GM12878 (cell line): ENCODE measurements around the gene FAM131B. TPM values are rescaled to one million over a fixed set of nuclear protein-coding genes. Genes with fewer than 3 reads are reported as not detected.

Experiments
- ATAC-seq: fragments of 200-7000 bp; cut with Tn5 transposase; 3 replicates; pipeline ENCODE4 v1.9.1; 2020; ENCODE audit warnings: mild to moderate bottlenecking, moderate library complexity
- BruUV-seq: library from RNA; stranded (reverse); fragments of 400-500 nt; replicated peaks from 2 replicates; lab custom pipeline; 2021; lab: Mats Ljungman, UMichigan
- CTCF ChIA-PET: fragments of 300-600 bp; sonication (Branson Sonifier 250); formaldehyde crosslinking; extraction: SDS; loops from one replicate; lab custom pipeline; 2021; ENCODE audit warnings: inconsistent platforms; lab: Yijun Ruan, JAX
- POLR2A ChIA-PET: fragments of 350-600 bp; formaldehyde crosslinking; extraction: SDS; loops from one replicate; lab custom pipeline; 2021; ENCODE audit warnings: inconsistent platforms; lab: Charles Lee
- RAD21 ChIA-PET: fragments of 300-600 bp; sonication (Branson Sonifier 250); formaldehyde crosslinking; loops from one replicate; lab custom pipeline; 2023; ENCODE audit warnings: antibody characterized with exemption; ENCODE audit not compliant: unreplicated experiment; lab: Charles Lee
- SMC1A ChIA-PET: fragments of 300-600 bp; sonication (Branson Sonifier 250); formaldehyde crosslinking; loops from one replicate; lab custom pipeline; 2023; ENCODE audit not compliant: unreplicated experiment, uncharacterized antibody; lab: Charles Lee
- DNase-seq: peaks from one replicate; pipeline ENCODE4 v3.0.0-alpha.2; 2011; ENCODE audit warnings: low read depth, low spot score
- FAIRE-seq: peaks from 3 replicates; lab custom pipeline; 2011; peaks lifted over from hg19 to GRCh38; lab: Jason Lieb, UNC
- H2AFZ ChIP-seq: 2 replicates; pipeline ENCODE4 v1.6.0; 2011; ENCODE audit warnings: low read depth, low read length, control low read depth; ENCODE audit not compliant: control insufficient read depth
- H3K27ac ChIP-seq: 2 replicates; pipeline ENCODE4 v1.5.1; 2011; ENCODE audit warnings: control low read depth; ENCODE audit not compliant: control insufficient read depth, insufficient read depth
- H3K27me3 ChIP-seq, 2 experiments: replicated peaks in 1 of 2; 2 replicates each; pipeline versions ENCODE4 v1.6.0 to v1.6.1; 2011; ENCODE audit warnings: low read length in 1 of 2; ENCODE audit not compliant: control insufficient read depth in 2 of 2, insufficient read depth in 2 of 2
- H3K36me3 ChIP-seq, 2 experiments: 2 replicates each; pipeline ENCODE4 v1.5.1; 2011; ENCODE audit warnings: low read length in 1 of 2; ENCODE audit not compliant: control insufficient read depth in 2 of 2, insufficient read depth in 2 of 2
- H3K4me1 ChIP-seq: 2 replicates; pipeline ENCODE4 v1.6.1; 2011; ENCODE audit warnings: mild to moderate bottlenecking, low read length, moderate library complexity, mixed read lengths; ENCODE audit not compliant: control insufficient read depth, insufficient read depth
- H3K4me2 ChIP-seq: 2 replicates; pipeline ENCODE4 v1.6.0; 2011; ENCODE audit warnings: control low read depth; ENCODE audit not compliant: control insufficient read depth, insufficient read depth
- H3K4me3 ChIP-seq: fragments of 200-600 bp; sonication (generic); 2 replicates; pipeline ENCODE4 v1.5.1; 2016
- H3K79me2 ChIP-seq: 2 replicates; pipeline ENCODE4 v1.6.0; 2011; ENCODE audit warnings: low read length; ENCODE audit not compliant: control insufficient read depth, insufficient read depth
- H3K9ac ChIP-seq: 2 replicates; pipeline ENCODE4 v1.8.0; 2011; ENCODE audit warnings: low read length, control low read depth, mixed read lengths; ENCODE audit not compliant: control insufficient read depth, insufficient read depth
- H3K9me3 ChIP-seq: replicated peaks from 3 replicates; pipeline ENCODE4 v1.5.1; 2011; ENCODE audit warnings: mild to moderate bottlenecking, low read length; ENCODE audit not compliant: control insufficient read depth, insufficient read depth
- H4K20me1 ChIP-seq: 2 replicates; pipeline ENCODE4 v1.6.0; 2011; ENCODE audit not compliant: control insufficient read depth, insufficient read depth
- ATF2 ChIP-seq: IDR thresholded peaks from 2 replicates; pipeline ENCODE4 v1.6.1; 2012; ENCODE audit warnings: low read length, inconsistent platforms
- DPF2 ChIP-seq: fragments of 450-650 bp; IDR thresholded peaks from 2 replicates; pipeline ENCODE4 v1.6.1; 2017; ENCODE audit warnings: mild to moderate bottlenecking
- ETV6 ChIP-seq, 2 experiments: fragments of 450-650 bp in 1 of 2; IDR thresholded peaks in 1 of 2; conservative IDR thresholded peaks in 1 of 2; 2 replicates each; pipeline ENCODE4 v1.6.1; 2014; ENCODE audit warnings: antibody characterized with exemption in 1 of 2, borderline replicate concordance in 1 of 2, low read depth in 1 of 2, mild to moderate bottlenecking in 1 of 2, moderate library complexity in 1 of 2
- IKZF2 ChIP-seq, 2 experiments: fragments of 450-650 bp; IDR thresholded peaks; 2 replicates each; pipeline ENCODE4 v1.6.1; 2017; ENCODE audit warnings: mild to moderate bottlenecking in 2 of 2, moderate library complexity in 2 of 2
- MXI1 ChIP-seq: fragments of 150-350 bp; IDR thresholded peaks from 2 replicates; pipeline ENCODE4 v1.6.1; 2011; ENCODE audit warnings: low read depth, mild to moderate bottlenecking, inconsistent platforms, low read length, improper control_type of control experiment
- PBX3 ChIP-seq: IDR thresholded peaks from 2 replicates; pipeline ENCODE4 v1.6.1; 2011; ENCODE audit warnings: mild to moderate bottlenecking, low read depth, low read length, moderate library complexity; ENCODE audit not compliant: insufficient replicate concordance
- POLR2AphosphoS5 ChIP-seq: IDR thresholded peaks from 2 replicates; pipeline ENCODE4 v1.6.1; 2011; ENCODE audit warnings: mild to moderate bottlenecking, low read length, inconsistent platforms
- WGBS: methylation state at CpG from one replicate; pipeline ENCODE4 v1.1.6; 2016; ENCODE audit warnings: low lambda C conversion rate; ENCODE audit not compliant: insufficient replicate concordance, insufficient coverage; ENCODE audit errors: missing lambda C conversion rate; 5-methylcytosine and 5-hydroxymethylcytosine counted together
- in situ Hi-C: fragments of 300-500 bp; cut with MboI; formaldehyde crosslinking; loops from 9 replicates; pipeline ENCODE4 v1.14.3; 2018; ENCODE audit warnings: mixed read lengths
- intact Hi-C: fragments of 100-400 bp; cut with micrococcal nuclease; formaldehyde crosslinking; loops from one replicate; pipeline ENCODE4 v1.14.2; 2022; ENCODE audit not compliant: unreplicated experiment
- polyA plus RNA-seq, 11 experiments: library from polyadenylated mRNA; depleted of rRNA in 4 of 11; unstranded in 6 of 11; stranded (reverse) in 5 of 11; fragments of >200 nt; fragmentation: Nextera tagmentation in 4 of 11; fragmentation: Illumina TruSeq in 1 of 11; extraction: Ambion mirVana in 4 of 11; extraction: Trizol in 1 of 11; gene quantifications; 1 replicate in 1 of 11; 2 replicates in 10 of 11; pipeline versions ENCODE4 v1.2.1 to v1.2.3, GENCODE V29; 2011 to 2016; ENCODE audit warnings: inconsistent platforms in 2 of 11, missing spikeins in 2 of 11, low read depth in 1 of 11
- total RNA-seq, 4 experiments: library from RNA; depleted of rRNA in 3 of 4; stranded (reverse); fragments of >200 nt in 3 of 4; fragmentation: Illumina TruSeq in 1 of 4; extraction: Trizol in 1 of 4; gene quantifications; 2 replicates each; pipeline versions ENCODE4 v1.2.1 to v1.2.3, GENCODE V29; 2013 to 2021
- TF ChIP-seq, protein P1 (sequence below): IDR thresholded peaks from 2 replicates; pipeline ENCODE4 v1.6.1; 2011; ENCODE audit warnings: borderline replicate concordance, low read depth, mild to moderate bottlenecking, moderate library complexity, low read length; ENCODE audit not compliant: insufficient read depth, poor library complexity, severe bottlenecking
- TF ChIP-seq, protein P2 (sequence below): fragments of 450-650 bp; IDR thresholded peaks from 2 replicates; pipeline ENCODE4 v1.6.1; 2017; ENCODE audit warnings: mild to moderate bottlenecking
- TF ChIP-seq, protein P3 (sequence below): fragments of 450-650 bp; formaldehyde crosslinking; IDR thresholded peaks from 2 replicates; pipeline ENCODE4 v1.5.0; 2022; ENCODE audit warnings: mild to moderate bottlenecking, missing genetic modification characterization

Gene FAM131B
- total and polyA plus RNA-seq, 10 of the 15 experiments (the other 5 are each of a cell fraction or from before 2014, with no cell fraction given) = 0.03 to 0.05 TPM; not detected in 8

DNA sequence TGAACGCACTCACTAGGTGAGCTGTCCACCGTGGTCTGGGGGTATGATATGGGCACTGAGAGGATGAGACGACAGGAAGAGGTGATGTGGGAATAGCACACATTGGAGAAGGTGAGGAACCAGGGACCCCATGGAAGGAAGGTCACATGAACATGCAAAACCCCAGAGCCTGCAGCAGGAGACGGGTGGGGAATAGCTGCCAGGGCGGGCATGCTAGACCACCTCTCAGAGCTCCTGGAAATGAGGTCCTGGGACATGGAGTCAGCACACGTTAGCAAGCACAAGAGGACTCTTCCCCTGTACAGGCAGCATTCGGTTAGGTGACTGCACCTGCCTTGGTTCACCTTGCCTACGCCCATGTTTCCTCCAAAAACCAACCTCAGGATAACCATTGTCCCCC is 8.1 kb downstream of the FAM131B start:
- Histone ChIP-seq H3K36me3 (no peaks in the 10 kb centered on the region), H3K4me1 (no peaks in the 10 kb centered on the region), H3K27me3 (peaks cover 2 to 3% of the 10 kb centered on the region in 2 experiments; a peak in 3 of 4 replicates), H3K27ac (no peak overlapping the region), H3K9me3 (no peaks in the 10 kb centered on the region), H3K4me2 (no peak overlapping the region), H3K4me3 (no peak overlapping the region), H3K9ac (no peak overlapping the region), H4K20me1 (no peaks in the 10 kb centered on the region), H2AFZ (no peak overlapping the region), H3K79me2 (no peaks in the 10 kb centered on the region)
- BruUV-seq = no TSS peak
- ChIA-PET CTCF (no interaction called here), POLR2A (no interaction called here), RAD21 (no interaction called here), SMC1A (no interaction called here)
- ATAC-seq (no peak), FAIRE-seq (no peak), DNase-seq (no peak)
- WGBS = 24% methylated on average over 7 of the region's 8 CpGs
- intact Hi-C loops = no loop called here
- in situ Hi-C loops = no loop called here
- TF ChIP-seq, protein P1, sequence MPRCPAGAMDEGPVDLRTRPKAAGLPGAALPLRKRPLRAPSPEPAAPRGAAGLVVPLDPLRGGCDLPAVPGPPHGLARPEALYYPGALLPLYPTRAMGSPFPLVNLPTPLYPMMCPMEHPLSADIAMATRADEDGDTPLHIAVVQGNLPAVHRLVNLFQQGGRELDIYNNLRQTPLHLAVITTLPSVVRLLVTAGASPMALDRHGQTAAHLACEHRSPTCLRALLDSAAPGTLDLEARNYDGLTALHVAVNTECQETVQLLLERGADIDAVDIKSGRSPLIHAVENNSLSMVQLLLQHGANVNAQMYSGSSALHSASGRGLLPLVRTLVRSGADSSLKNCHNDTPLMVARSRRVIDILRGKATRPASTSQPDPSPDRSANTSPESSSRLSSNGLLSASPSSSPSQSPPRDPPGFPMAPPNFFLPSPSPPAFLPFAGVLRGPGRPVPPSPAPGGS = no peak
- TF ChIP-seq POLR2AphosphoS5 (no peak), PBX3 (no peak), ATF2 (no peak), MXI1 (no peak), DPF2 (no peak), IKZF2 (IDR thresholded peaks at IDR 0.05) (no peak), ETV6 (conservative IDR thresholded peaks at IDR 0.05 in 1 of 2, IDR thresholded peaks at IDR 0.05 in 1 of 2; ENCODE audit: borderline replicate concordance in 1 of 2, low read depth in 1 of 2) (no peak)
- TF ChIP-seq, protein P2, sequence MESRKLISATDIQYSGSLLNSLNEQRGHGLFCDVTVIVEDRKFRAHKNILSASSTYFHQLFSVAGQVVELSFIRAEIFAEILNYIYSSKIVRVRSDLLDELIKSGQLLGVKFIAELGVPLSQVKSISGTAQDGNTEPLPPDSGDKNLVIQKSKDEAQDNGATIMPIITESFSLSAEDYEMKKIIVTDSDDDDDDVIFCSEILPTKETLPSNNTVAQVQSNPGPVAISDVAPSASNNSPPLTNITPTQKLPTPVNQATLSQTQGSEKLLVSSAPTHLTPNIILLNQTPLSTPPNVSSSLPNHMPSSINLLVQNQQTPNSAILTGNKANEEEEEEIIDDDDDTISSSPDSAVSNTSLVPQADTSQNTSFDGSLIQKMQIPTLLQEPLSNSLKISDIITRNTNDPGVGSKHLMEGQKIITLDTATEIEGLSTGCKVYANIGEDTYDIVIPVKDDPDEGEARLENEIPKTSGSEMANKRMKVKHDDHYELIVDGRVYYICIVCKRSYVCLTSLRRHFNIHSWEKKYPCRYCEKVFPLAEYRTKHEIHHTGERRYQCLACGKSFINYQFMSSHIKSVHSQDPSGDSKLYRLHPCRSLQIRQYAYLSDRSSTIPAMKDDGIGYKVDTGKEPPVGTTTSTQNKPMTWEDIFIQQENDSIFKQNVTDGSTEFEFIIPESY = no peak
- TF ChIP-seq, protein P3, sequence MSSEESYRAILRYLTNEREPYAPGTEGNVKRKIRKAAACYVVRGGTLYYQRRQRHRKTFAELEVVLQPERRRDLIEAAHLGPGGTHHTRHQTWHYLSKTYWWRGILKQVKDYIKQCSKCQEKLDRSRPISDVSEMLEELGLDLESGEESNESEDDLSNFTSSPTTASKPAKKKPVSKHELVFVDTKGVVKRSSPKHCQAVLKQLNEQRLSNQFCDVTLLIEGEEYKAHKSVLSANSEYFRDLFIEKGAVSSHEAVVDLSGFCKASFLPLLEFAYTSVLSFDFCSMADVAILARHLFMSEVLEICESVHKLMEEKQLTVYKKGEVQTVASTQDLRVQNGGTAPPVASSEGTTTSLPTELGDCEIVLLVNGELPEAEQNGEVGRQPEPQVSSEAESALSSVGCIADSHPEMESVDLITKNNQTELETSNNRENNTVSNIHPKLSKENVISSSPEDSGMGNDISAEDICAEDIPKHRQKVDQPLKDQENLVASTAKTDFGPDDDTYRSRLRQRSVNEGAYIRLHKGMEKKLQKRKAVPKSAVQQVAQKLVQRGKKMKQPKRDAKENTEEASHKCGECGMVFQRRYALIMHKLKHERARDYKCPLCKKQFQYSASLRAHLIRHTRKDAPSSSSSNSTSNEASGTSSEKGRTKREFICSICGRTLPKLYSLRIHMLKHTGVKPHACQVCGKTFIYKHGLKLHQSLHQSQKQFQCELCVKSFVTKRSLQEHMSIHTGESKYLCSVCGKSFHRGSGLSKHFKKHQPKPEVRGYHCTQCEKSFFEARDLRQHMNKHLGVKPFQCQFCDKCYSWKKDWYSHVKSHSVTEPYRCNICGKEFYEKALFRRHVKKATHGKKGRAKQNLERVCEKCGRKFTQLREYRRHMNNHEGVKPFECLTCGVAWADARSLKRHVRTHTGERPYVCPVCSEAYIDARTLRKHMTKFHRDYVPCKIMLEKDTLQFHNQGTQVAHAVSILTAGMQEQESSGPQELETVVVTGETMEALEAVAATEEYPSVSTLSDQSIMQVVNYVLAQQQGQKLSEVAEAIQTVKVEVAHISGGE (CRISPR knock-in tag) = no peak
